Measurements from ENCODE around the gene GPR160.

- TF ChIP-seq POLR2A (IDR thresholded peaks at IDR 0.05; ENCODE audit: low read depth, low read length) (no peak), POLR2AphosphoS5 (IDR thresholded peaks at IDR 0.05; ENCODE audit: low read depth, low read length) (no peak), TAF1 (IDR thresholded peaks at IDR 0.05; ENCODE audit: borderline replicate concordance, low read depth, low read length) (no peak)
Observed at GRCh38 chr3:170075441-170076091, 37.8 kb downstream of the GPR160 start.
